Lower leg skin (tissue), 3 donors: ENCODE measurements around the gene IL33.

Experiments used
- POLR2A ChIP-seq, 2 donors: fragments of 450-650 bp; IDR thresholded peaks; one replicate each; pipeline ENCODE4 v1.6.1; 2016 to 2017; ENCODE audit warnings: antibody characterized with exemption in 2 of 2, mild to moderate bottlenecking in 1 of 2, moderate library complexity in 1 of 2
- TF ChIP-seq, protein P1 (sequence below), 3 donors: fragments of 450-650 bp; IDR thresholded peaks; one replicate each; pipeline ENCODE4 v1.5.1; 2016; ENCODE audit warnings: antibody characterized with exemption in 3 of 3, mild to moderate bottlenecking in 3 of 3, moderate library complexity in 2 of 3

DNA sequence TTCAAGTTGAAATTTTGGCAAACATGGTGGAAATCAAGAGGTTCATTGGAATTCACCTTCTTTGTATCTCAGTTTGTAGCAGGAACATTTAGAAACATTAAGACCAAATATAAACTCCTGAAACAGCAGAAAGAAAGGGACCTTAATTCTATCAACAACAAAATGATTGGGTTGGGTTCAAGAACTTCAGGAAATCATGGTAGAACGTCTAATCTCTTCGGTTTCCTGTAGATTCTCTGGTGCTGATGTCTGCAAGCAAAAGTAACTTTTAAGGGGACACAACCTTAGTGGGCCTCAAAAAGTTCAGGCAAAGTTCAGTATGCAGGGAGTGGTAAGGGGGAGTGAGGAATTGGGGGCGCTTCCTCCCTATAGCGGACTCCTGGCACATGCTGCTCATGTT is 3.4 kb downstream of the IL33 start:
- TF ChIP-seq, protein P1, sequence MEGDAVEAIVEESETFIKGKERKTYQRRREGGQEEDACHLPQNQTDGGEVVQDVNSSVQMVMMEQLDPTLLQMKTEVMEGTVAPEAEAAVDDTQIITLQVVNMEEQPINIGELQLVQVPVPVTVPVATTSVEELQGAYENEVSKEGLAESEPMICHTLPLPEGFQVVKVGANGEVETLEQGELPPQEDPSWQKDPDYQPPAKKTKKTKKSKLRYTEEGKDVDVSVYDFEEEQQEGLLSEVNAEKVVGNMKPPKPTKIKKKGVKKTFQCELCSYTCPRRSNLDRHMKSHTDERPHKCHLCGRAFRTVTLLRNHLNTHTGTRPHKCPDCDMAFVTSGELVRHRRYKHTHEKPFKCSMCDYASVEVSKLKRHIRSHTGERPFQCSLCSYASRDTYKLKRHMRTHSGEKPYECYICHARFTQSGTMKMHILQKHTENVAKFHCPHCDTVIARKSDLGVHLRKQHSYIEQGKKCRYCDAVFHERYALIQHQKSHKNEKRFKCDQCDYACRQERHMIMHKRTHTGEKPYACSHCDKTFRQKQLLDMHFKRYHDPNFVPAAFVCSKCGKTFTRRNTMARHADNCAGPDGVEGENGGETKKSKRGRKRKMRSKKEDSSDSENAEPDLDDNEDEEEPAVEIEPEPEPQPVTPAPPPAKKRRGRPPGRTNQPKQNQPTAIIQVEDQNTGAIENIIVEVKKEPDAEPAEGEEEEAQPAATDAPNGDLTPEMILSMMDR (IDR thresholded peaks at IDR 0.05), result no peak
- no peak for TF ChIP-seq POLR2A (IDR thresholded peaks at IDR 0.05)
